Ovary (tissue), 3 donors: ENCODE results near the gene CHD1.

ENCODE experiments used
- CTCF ChIP-seq, 3 donors: fragments of 450-650 bp in 2 of 3; fragments of 200-600 bp in 1 of 3; IDR thresholded peaks; one replicate each; pipeline versions ENCODE4 v1.5.1 to v1.8.0; 2016 to 2022; ENCODE audit warnings: antibody characterized with exemption in 3 of 3, mild to moderate bottlenecking in 1 of 3
- POLR2A ChIP-seq: fragments of 450-650 bp; IDR thresholded peaks from one replicate; pipeline ENCODE4 v1.6.1; 2017; ENCODE audit warnings: antibody characterized with exemption, mild to moderate bottlenecking, moderate library complexity
- donor health status: DM: no; HTN: no; CAD: no.

- no peak for TF ChIP-seq CTCF (IDR thresholded peaks at IDR 0.05)
- TF ChIP-seq POLR2A, result no peak
Measured at GRCh38 chr5:98847054-98847453, 81.8 kb downstream of the CHD1 start.
